ENCODE results near the gene TTLL9.

Gene TTLL9

DNA sequence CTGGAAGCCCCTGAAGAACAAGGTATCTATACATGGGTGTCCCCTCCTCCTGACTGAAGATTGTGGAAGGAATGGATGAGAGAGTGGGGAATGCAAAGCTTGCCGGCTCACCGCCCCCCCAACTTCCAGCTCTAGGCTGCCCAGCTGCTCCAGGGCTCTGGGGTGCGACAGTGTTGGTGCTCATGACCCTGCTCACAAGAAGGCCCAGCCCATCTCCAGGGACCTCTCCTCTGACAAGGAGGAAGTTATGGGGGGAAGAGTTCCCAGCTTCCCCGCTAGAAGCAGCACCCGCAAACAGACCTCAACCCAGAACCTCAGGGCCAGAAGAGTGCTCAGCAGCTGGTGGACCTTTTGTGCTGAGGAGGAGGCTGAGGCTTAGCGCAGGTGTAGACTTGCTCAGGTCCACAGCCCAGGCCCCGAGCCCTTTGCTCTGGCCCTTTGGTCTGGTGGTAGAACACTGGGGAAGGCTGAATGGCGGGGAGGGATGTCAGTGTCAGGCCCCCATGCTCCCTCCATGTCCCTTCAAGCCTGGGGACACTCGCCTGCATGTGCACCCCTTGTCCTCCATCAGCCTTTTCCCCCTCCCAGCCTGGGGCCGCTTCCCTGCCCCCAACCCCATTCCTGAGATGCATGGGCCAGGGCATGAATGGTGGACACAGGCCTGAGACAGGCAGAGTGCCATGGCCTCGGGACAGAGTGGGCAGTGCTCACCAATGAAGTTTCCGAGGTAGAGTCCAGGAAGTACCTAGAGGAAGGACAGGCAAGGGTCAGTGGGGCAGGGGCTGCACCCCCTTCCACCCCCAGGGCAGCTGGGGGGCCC, 1.4 kb upstream of the TTLL9 start:
- TF ChIP-seq, protein P1, sequence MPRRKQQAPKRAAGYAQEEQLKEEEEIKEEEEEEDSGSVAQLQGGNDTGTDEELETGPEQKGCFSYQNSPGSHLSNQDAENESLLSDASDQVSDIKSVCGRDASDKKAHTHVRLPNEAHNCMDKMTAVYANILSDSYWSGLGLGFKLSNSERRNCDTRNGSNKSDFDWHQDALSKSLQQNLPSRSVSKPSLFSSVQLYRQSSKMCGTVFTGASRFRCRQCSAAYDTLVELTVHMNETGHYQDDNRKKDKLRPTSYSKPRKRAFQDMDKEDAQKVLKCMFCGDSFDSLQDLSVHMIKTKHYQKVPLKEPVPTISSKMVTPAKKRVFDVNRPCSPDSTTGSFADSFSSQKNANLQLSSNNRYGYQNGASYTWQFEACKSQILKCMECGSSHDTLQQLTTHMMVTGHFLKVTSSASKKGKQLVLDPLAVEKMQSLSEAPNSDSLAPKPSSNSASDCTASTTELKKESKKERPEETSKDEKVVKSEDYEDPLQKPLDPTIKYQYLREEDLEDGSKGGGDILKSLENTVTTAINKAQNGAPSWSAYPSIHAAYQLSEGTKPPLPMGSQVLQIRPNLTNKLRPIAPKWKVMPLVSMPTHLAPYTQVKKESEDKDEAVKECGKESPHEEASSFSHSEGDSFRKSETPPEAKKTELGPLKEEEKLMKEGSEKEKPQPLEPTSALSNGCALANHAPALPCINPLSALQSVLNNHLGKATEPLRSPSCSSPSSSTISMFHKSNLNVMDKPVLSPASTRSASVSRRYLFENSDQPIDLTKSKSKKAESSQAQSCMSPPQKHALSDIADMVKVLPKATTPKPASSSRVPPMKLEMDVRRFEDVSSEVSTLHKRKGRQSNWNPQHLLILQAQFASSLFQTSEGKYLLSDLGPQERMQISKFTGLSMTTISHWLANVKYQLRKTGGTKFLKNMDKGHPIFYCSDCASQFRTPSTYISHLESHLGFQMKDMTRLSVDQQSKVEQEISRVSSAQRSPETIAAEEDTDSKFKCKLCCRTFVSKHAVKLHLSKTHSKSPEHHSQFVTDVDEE (CRISPR knock-in tag; IDR thresholded peaks at IDR 0.05): no peak
- no peak for TF ChIP-seq BACH2 (CRISPR knock-in tag; IDR thresholded peaks at IDR 0.05; ENCODE audit: borderline replicate concordance)
- no peak; the same call in 2 of the 3 replicates for ATAC-seq

DNA sequence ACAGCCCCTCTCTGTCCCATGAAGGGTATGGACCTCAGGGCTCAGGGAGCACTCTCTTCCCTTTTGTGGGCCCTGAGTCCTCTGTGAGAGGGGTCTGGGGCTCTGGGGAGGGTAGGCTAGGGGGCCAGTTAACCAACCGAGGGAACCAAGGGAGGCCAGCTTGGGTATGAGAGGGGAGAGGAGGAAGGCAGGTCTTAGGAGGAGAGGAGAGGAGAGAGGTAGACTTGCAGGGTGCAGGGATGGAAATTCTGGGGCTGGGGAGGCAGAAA, 827 bp upstream of the TTLL9 start:
- no peak for ATAC-seq
- TF ChIP-seq, protein P2, sequence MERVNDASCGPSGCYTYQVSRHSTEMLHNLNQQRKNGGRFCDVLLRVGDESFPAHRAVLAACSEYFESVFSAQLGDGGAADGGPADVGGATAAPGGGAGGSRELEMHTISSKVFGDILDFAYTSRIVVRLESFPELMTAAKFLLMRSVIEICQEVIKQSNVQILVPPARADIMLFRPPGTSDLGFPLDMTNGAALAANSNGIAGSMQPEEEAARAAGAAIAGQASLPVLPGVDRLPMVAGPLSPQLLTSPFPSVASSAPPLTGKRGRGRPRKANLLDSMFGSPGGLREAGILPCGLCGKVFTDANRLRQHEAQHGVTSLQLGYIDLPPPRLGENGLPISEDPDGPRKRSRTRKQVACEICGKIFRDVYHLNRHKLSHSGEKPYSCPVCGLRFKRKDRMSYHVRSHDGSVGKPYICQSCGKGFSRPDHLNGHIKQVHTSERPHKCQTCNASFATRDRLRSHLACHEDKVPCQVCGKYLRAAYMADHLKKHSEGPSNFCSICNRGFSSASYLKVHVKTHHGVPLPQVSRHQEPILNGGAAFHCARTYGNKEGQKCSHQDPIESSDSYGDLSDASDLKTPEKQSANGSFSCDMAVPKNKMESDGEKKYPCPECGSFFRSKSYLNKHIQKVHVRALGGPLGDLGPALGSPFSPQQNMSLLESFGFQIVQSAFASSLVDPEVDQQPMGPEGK (CRISPR knock-in tag; IDR thresholded peaks at IDR 0.05; ENCODE audit: borderline replicate concordance): no peak
- no peak for TF ChIP-seq ZFP3 (CRISPR knock-in tag; IDR thresholded peaks at IDR 0.05)
- no peak for TF ChIP-seq ZNF8 (CRISPR knock-in tag; IDR thresholded peaks at IDR 0.05)
- no peak for TF ChIP-seq POU6F1 (CRISPR knock-in tag; IDR thresholded peaks at IDR 0.05; ENCODE audit: borderline replicate concordance, low read depth)
- TF ChIP-seq, protein P1 (CRISPR knock-in tag; IDR thresholded peaks at IDR 0.05): no peak
- TF ChIP-seq, protein P3, sequence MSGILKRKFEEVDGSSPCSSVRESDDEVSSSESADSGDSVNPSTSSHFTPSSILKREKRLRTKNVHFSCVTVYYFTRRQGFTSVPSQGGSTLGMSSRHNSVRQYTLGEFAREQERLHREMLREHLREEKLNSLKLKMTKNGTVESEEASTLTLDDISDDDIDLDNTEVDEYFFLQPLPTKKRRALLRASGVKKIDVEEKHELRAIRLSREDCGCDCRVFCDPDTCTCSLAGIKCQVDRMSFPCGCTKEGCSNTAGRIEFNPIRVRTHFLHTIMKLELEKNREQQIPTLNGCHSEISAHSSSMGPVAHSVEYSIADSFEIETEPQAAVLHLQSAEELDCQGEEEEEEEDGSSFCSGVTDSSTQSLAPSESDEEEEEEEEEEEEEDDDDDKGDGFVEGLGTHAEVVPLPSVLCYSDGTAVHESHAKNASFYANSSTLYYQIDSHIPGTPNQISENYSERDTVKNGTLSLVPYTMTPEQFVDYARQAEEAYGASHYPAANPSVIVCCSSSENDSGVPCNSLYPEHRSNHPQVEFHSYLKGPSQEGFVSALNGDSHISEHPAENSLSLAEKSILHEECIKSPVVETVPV (CRISPR knock-in tag; IDR thresholded peaks at IDR 0.05): no peak
- no peak for TF ChIP-seq ARNTL (CRISPR knock-in tag; IDR thresholded peaks at IDR 0.05; ENCODE audit: borderline replicate concordance, low read depth)
- no peak for TF ChIP-seq ZNF565 (CRISPR knock-in tag; conservative IDR thresholded peaks at IDR 0.05; ENCODE audit: low read depth)
- TF ChIP-seq CSDC2 (CRISPR knock-in tag; IDR thresholded peaks at IDR 0.05): no peak
- TF ChIP-seq GLIS3 (CRISPR knock-in tag; IDR thresholded peaks at IDR 0.05): no peak
- TF ChIP-seq ZNF70 (CRISPR knock-in tag; IDR thresholded peaks at IDR 0.05): no peak
- no peak for TF ChIP-seq ZFP30 (CRISPR knock-in tag; IDR thresholded peaks at IDR 0.05)
- TF ChIP-seq TCF4 (CRISPR knock-in tag; IDR thresholded peaks at IDR 0.05; ENCODE audit: borderline replicate concordance): no peak

DNA sequence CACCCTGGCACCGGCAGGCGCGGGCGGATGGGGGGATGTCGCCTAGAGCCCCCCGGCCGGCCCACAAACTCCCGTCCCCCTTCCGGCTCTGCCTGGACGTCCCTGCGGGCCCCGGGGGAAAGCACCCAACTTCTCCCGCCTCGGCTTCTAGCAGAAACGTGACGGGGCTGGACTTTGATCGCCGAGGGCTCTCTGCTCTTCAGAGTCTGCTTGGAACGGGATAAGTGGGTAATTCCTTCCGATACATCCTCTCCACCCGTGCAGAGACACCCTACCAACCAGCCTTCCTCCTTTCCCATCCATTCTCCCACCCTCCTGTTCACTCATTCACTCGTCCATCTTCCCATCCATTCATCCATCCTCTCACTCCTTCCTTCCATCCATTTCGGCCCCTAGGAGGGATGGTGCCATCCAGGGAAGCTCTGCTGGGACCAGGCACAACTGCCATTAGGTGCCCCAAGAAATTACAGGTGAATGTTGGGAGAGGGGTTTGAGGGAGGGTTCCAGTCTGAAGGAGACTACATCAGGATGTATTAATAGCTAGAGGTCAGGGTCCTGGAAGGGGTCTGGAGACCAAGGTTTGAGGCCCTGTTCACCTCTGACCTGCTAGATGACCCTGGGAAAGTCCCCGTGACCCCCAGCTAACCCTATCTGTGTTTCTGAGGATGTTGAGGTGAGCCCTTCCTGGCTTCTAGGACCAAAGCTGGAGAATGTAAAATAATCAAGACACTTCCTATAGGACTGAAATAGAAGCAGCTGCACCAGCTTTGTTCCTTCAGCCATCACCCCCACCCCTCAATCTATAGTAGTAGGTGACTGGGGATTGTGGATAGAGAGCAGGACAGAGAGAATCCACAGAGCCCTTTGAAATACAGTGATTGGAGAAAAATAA, 538 bp downstream of the TTLL9 start:
- TF ChIP-seq ARNTL (CRISPR knock-in tag; IDR thresholded peaks at IDR 0.05; ENCODE audit: borderline replicate concordance, low read depth) (no peak), ZC3H10 (CRISPR knock-in tag; IDR thresholded peaks at IDR 0.05) (no peak), ESRRG (CRISPR knock-in tag; IDR thresholded peaks at IDR 0.05) (no peak), OSR1 (CRISPR knock-in tag; IDR thresholded peaks at IDR 0.05) (no peak), ZNF8 (CRISPR knock-in tag; IDR thresholded peaks at IDR 0.05) (no peak), PPARA (CRISPR knock-in tag; IDR thresholded peaks at IDR 0.05; ENCODE audit: borderline replicate concordance) (no peak), BACH2 (CRISPR knock-in tag; IDR thresholded peaks at IDR 0.05; ENCODE audit: borderline replicate concordance) (no peak), TOX (CRISPR knock-in tag; IDR thresholded peaks at IDR 0.05; ENCODE audit: borderline replicate concordance) (no peak)
- TF ChIP-seq, protein P1 (CRISPR knock-in tag; IDR thresholded peaks at IDR 0.05): no peak
- TF ChIP-seq, protein P2 (CRISPR knock-in tag; IDR thresholded peaks at IDR 0.05; ENCODE audit: borderline replicate concordance): no peak
- peak; percentile 22 for ATAC-seq
